Adrenal gland (tissue), 12 donors: Measurements from ENCODE around the gene BTN3A1. TPM values are rescaled to one million over a fixed set of nuclear protein-coding genes. Genes with fewer than 3 reads are reported as not detected.

Source experiments
- DNase-seq, 7 donors: peaks; one replicate each; pipeline ENCODE4 v3.0.0-alpha.2; 2019 to 2020
- H3K27ac ChIP-seq, 5 donors: fragments of 200-600 bp; sonication (generic) in 4 of 5; 1 replicate in 3 of 5; 2 replicates in 2 of 5; pipeline versions ENCODE4 v1.5.1 to v1.8.0; 2016 to 2020; ENCODE audit warnings: mild to moderate bottlenecking in 1 of 5
- H3K27me3 ChIP-seq: fragments of 200-600 bp; 2 replicates; pipeline ENCODE4 v1.8.0; 2021
- H3K36me3 ChIP-seq, 2 donors: fragments of 200-600 bp; replicated peaks in 1 of 2; 1 replicate in 1 of 2; 2 replicates in 1 of 2; pipeline versions ENCODE4 v1.5.1 to v1.8.0; 2018 to 2022
- H3K4me1 ChIP-seq, 2 donors: fragments of 200-600 bp; replicated peaks in 1 of 2; 1 replicate in 1 of 2; 2 replicates in 1 of 2; pipeline versions ENCODE4 v1.5.1 to v1.8.0; 2018 to 2021
- H3K4me3 ChIP-seq, 4 donors: fragments of 200-600 bp; sonication (generic) in 3 of 4; one replicate each; pipeline ENCODE4 v1.5.1; 2016 to 2018
- H3K9me3 ChIP-seq, 3 donors: fragments of 200-600 bp; sonication (generic) in 1 of 3; replicated peaks in 1 of 3; 1 replicate in 2 of 3; 2 replicates in 1 of 3; pipeline versions ENCODE4 v1.5.1 to v1.8.0; 2016 to 2021
- CTCF ChIP-seq, 6 experiments: fragments of 450-650 bp in 4 of 6; fragments of 200-600 bp in 2 of 6; sonication (generic) in 1 of 6; IDR thresholded peaks; 1 replicate in 5 of 6; 2 replicates in 1 of 6; pipeline versions ENCODE4 v1.5.1 to v1.8.0; 2016 to 2021; ENCODE audit warnings: antibody characterized with exemption in 6 of 6, mild to moderate bottlenecking in 2 of 6, moderate library complexity in 1 of 6
- POLR2A ChIP-seq, 2 donors: fragments of 450-650 bp; IDR thresholded peaks; one replicate each; pipeline ENCODE4 v1.6.1; 2017; ENCODE audit warnings: antibody characterized with exemption in 2 of 2, mild to moderate bottlenecking in 2 of 2, moderate library complexity in 1 of 2
- WGBS, 4 donors: extraction: QIAGEN DNeasy Blood & Tissue Kit in 2 of 4; methylation state at CpG; one replicate each; pipeline versions ENCODE4 v1.1.5 to v1.1.7; 2013 to 2017; 5-methylcytosine and 5-hydroxymethylcytosine counted together
- intact Hi-C, 2 donors: fragments of 100-400 bp; cut with DNase I; formaldehyde crosslinking; loops; one replicate each; pipeline versions ENCODE4 v1.14.1 to v1.15.0; 2022 to 2023
- polyA plus RNA-seq, 3 donors: library from polyadenylated mRNA; stranded (reverse); fragments of 200-250 nt in 2 of 3; fragments of 350-450 nt in 1 of 3; fragmentation: Illumina TruSeq in 1 of 3; extraction: RNeasy Lipid Tissue Mini Kit (QIAGEN cat#74804) in 1 of 3; gene quantifications; one replicate each; pipeline ENCODE4 v1.2.3, GENCODE V29; 2013 to 2014
- total RNA-seq, 9 donors: library from RNA; depleted of rRNA in 4 of 9; stranded (reverse); fragments of >200 nt in 4 of 9; fragments of 120-200 nt in 1 of 9; fragmentation: NEBNext Ultra II Directional in 1 of 9; extraction: Animal tissue kit (Norgen Biotek cat#: 25700) in 1 of 9; gene quantifications; one replicate each; pipeline versions ENCODE4 v1.1.0 to v1.2.4, GENCODE V29; 2013 to 2023
- donor health status: healthy with polysubstance abuse.
- donor health status: Bipolar disorder and iron deficiency.
- donor health status: DM: yes; HTN: yes; CAD: no.
- donor health status: DM: no; HTN: no; CAD: no.
- donor health status: DM: no; HTN: no; CAD: no.
- donor health status: DM: yes; HTN: yes; CAD: no.

The BTN3A1 gene
- total and polyA plus RNA-seq, 12 donors: 17.5 to 56.7 (median 38.3) TPM

- Histone ChIP-seq H3K4me3 (no peak overlapping the region), H3K4me1 (peaks cover 18 to 35% of the 10 kb centered on the region in 2 donors), H3K9me3 (no peaks in the 10 kb centered on the region), H3K27me3 (no peaks in the 10 kb centered on the region), H3K27ac (no peak overlapping the region), H3K36me3 (peaks cover 0 to 79% of the 10 kb centered on the region in 2 donors)
- WGBS, 4 donors: 89 to 93% (median 91%) methylated on average over 4 of the region's 4 CpGs
- TF ChIP-seq CTCF (IDR thresholded peaks at IDR 0.05): no peak
- no peak for TF ChIP-seq POLR2A (IDR thresholded peaks at IDR 0.05)
- intact Hi-C loops: no loop called here
- no peak for DNase-seq
These were observed 61.9 kb downstream of the BTN3A1 start for GRCh38 chr6:26464014-26464413.

- H3K27ac ChIP-seq: no peak overlapping the region
- peaks cover 0 to 84% of the 10 kb centered on the region in 2 donors for H3K36me3 ChIP-seq
- no peaks in the 10 kb centered on the region for H3K27me3 ChIP-seq
- H3K9me3 ChIP-seq: no peaks in the 10 kb centered on the region
- DNase-seq: no peak
- peaks cover 18 to 30% of the 10 kb centered on the region in 2 donors for H3K4me1 ChIP-seq
- intact Hi-C loops: no loop called here
- TF ChIP-seq POLR2A (IDR thresholded peaks at IDR 0.05): no peak
- no peak for TF ChIP-seq CTCF (IDR thresholded peaks at IDR 0.05)
- WGBS, 4 donors: 94 to 97% (median 95%) methylated on average over 7 of the region's 7 CpGs
- no peak overlapping the region for H3K4me3 ChIP-seq
These were observed 62.5 kb downstream of the BTN3A1 start for GRCh38 chr6:26464416-26465131.

Other genes with a start within 250 kb of the BTN3A1 start
- gene BTN3A2, start 37.1 kb upstream of the BTN3A1 start, total RNA-seq: 10 to 100 TPM; 31.4 to 95.3 (median 59.6) TPM
- 10 to 100 TPM; 30.4 to 33.7 (median 31.4) TPM for gene BTN3A2, start 37.1 kb upstream of the BTN3A1 start, polyA plus RNA-seq
- 10 to 100 TPM; 12.8 to 37.8 (median 20.4) TPM for gene BTN2A2, start 19.2 kb upstream of the BTN3A1 start, total RNA-seq
- gene BTN2A2, start 19.2 kb upstream of the BTN3A1 start, polyA plus RNA-seq: 10 to 100 TPM in 2 of 3 donors, 1 to 10 TPM in 1; 9.6 to 24.5 (median 11.1) TPM
- gene BTN3A3, start 38.2 kb downstream of the BTN3A1 start, total RNA-seq: 10 to 100 TPM; 23.8 to 52.9 (median 34.5) TPM
- gene BTN3A3, start 38.2 kb downstream of the BTN3A1 start, polyA plus RNA-seq: 10 to 100 TPM; 11.5 to 32.7 (median 15.9) TPM
- 10 to 100 TPM; 11.4 to 52.0 (median 22.8) TPM for gene BTN2A1, start 55.7 kb downstream of the BTN3A1 start, total RNA-seq
- 10 to 100 TPM; 18.4 to 38.5 (median 19.0) TPM for gene BTN2A1, start 55.7 kb downstream of the BTN3A1 start, polyA plus RNA-seq
- gene BTN1A1, start 98.0 kb downstream of the BTN3A1 start, total RNA-seq: under 1 TPM in 1 of 9 donors, not detected in 8; 0.28 TPM
- gene BTN1A1, start 98.0 kb downstream of the BTN3A1 start, polyA plus RNA-seq: not detected
- 10 to 100 TPM; 29.6 to 68.9 (median 48.6) TPM for gene HMGN4, start 136.1 kb downstream of the BTN3A1 start, total RNA-seq
- 10 to 100 TPM; 13.9 to 49.1 (median 21.6) TPM for gene HMGN4, start 136.1 kb downstream of the BTN3A1 start, polyA plus RNA-seq
- gene ABT1, start 194.7 kb downstream of the BTN3A1 start, total RNA-seq: 10 to 100 TPM; 11.4 to 21.6 (median 12.6) TPM
- gene ABT1, start 194.7 kb downstream of the BTN3A1 start, polyA plus RNA-seq: 10 to 100 TPM in 1 of 3 donors, 1 to 10 TPM in 2; 7.3 to 10.1 (median 9.1) TPM